Right hindlimb (tissue), 1 donor: ENCODE results near the gene CALB2.

ENCODE experiments used
- DNase-seq: peaks from one replicate; pipeline ENCODE4 v3.0.0-alpha.2; 2018

CALB2 gene

GRCh38 chr16:71399801-71400563 lies 41.5 kb downstream of the CALB2 start:
- DNase-seq, result no peak

- no peak for DNase-seq
Measured at GRCh38 chr16:71402007-71402406, 43.5 kb downstream of the CALB2 start.

- no peak for DNase-seq
Measured at GRCh38 chr16:71402674-71403073, 44.2 kb downstream of the CALB2 start.

GRCh38 chr16:71404364-71404763 lies 45.8 kb downstream of the CALB2 start:
- DNase-seq, result no peak

- no peak for DNase-seq
Measured at GRCh38 chr16:71406316-71406715, 47.8 kb downstream of the CALB2 start.

- no peak for DNase-seq
Measured at GRCh38 chr16:71406724-71407123, 48.2 kb downstream of the CALB2 start.

GRCh38 chr16:71407731-71408130 lies 49.2 kb downstream of the CALB2 start:
- DNase-seq, result no peak

GRCh38 chr16:71408536-71408935 lies 50.0 kb downstream of the CALB2 start:
- no peak for DNase-seq

GRCh38 chr16:71409011-71409775 lies 50.7 kb downstream of the CALB2 start:
- no peak for DNase-seq

GRCh38 chr16:71410146-71410545 lies 51.6 kb downstream of the CALB2 start:
- no peak for DNase-seq

- peak; percentile 68 for DNase-seq
Measured at GRCh38 chr16:71412270-71413160, 54.0 kb downstream of the CALB2 start.

- no peak for DNase-seq
Measured at GRCh38 chr16:71413341-71413740, 54.8 kb downstream of the CALB2 start.

GRCh38 chr16:71414038-71414437 lies 55.5 kb downstream of the CALB2 start:
- DNase-seq, result no peak

- no peak for DNase-seq
Measured at GRCh38 chr16:71421911-71422310, 63.4 kb downstream of the CALB2 start.

GRCh38 chr16:71423016-71423415 lies 64.5 kb downstream of the CALB2 start:
- DNase-seq, result no peak

GRCh38 chr16:71423865-71424264 lies 65.3 kb downstream of the CALB2 start:
- DNase-seq, result no peak

- DNase-seq, result no peak
Measured at GRCh38 chr16:71424626-71425025, 66.1 kb downstream of the CALB2 start.

GRCh38 chr16:71425746-71426068 lies 67.2 kb downstream of the CALB2 start:
- DNase-seq, result no peak

GRCh38 chr16:71426069-71426879 lies 67.8 kb downstream of the CALB2 start:
- peak; percentile 35 for DNase-seq

GRCh38 chr16:71426880-71427615 lies 68.5 kb downstream of the CALB2 start:
- DNase-seq, result no peak

- DNase-seq, result no peak
Measured at GRCh38 chr16:71428385-71428784, 69.9 kb downstream of the CALB2 start.

- DNase-seq, result no peak
Measured at GRCh38 chr16:71428883-71429282, 70.4 kb downstream of the CALB2 start.
